Measurements from ENCODE around the gene SLAMF1. TPM values are rescaled to one million over a fixed set of nuclear protein-coding genes. Genes with fewer than 3 reads are reported as not detected.

The SLAMF1 gene
- total RNA-seq, 1 donor from 2014 or later, result not detected

GRCh38 chr1:160580221-160580812, 66.5 kb downstream of the SLAMF1 start:
- TF ChIP-seq, protein P1, sequence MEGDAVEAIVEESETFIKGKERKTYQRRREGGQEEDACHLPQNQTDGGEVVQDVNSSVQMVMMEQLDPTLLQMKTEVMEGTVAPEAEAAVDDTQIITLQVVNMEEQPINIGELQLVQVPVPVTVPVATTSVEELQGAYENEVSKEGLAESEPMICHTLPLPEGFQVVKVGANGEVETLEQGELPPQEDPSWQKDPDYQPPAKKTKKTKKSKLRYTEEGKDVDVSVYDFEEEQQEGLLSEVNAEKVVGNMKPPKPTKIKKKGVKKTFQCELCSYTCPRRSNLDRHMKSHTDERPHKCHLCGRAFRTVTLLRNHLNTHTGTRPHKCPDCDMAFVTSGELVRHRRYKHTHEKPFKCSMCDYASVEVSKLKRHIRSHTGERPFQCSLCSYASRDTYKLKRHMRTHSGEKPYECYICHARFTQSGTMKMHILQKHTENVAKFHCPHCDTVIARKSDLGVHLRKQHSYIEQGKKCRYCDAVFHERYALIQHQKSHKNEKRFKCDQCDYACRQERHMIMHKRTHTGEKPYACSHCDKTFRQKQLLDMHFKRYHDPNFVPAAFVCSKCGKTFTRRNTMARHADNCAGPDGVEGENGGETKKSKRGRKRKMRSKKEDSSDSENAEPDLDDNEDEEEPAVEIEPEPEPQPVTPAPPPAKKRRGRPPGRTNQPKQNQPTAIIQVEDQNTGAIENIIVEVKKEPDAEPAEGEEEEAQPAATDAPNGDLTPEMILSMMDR (IDR thresholded peaks at IDR 0.05), result no peak
- Mint-ChIP-seq H3K36me3 (ENCODE audit: unreplicated experiment) (no peaks in the 10 kb centered on the region), H3K4me3 (ENCODE audit: unreplicated experiment) (no peak overlapping the region)

DNA sequence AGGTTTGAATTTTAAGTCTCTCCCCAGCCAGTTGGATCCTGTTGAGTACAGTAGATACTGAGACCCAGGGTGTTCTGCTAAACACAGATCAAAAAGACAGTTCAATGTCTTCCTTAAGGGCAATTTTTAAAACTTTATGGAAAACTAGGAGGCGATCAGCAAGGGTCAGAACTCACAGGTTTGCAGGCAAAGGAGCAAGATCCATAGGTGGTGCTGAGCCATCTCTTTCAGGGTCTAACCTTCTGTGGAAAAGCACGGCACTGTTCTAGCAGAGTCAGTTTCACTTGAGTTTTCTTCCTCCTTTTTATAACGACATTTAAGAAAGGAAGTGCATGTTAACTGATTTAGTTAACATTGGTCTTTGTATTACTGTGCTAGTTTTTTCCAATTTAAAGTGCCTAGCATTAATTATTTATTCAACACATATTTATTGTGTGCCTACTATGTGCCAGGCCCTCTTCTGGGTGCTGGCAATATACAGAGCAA, 67.6 kb downstream of the SLAMF1 start, which contains the start of gene CD84:
CD84 (minus strand) TSS at position 281 of the 486 bp plus-strand sequence; CDS start at position 222, 59 bp downstream.
- peaks cover 5% of the 10 kb centered on the region for H3K27me3 Mint-ChIP-seq (ENCODE audit: unreplicated experiment)
- H3K27ac Mint-ChIP-seq (ENCODE audit: unreplicated experiment), result no peak within 1 kb of the TSS
- H3K9me3 Mint-ChIP-seq (ENCODE audit: unreplicated experiment), result no peaks in the 10 kb centered on the region
- H3K4me1 Mint-ChIP-seq (ENCODE audit: unreplicated experiment), result no peaks in the 10 kb centered on the region
- no peak for DNase-seq (ENCODE audit: extremely low spot score, unreplicated experiment)
- TF ChIP-seq, protein P1 (IDR thresholded peaks at IDR 0.05), result no peak
- no peaks in the 10 kb centered on the region for H3K36me3 Mint-ChIP-seq (ENCODE audit: unreplicated experiment)
- no peak within 1 kb of the TSS for H3K4me3 Mint-ChIP-seq (ENCODE audit: unreplicated experiment)

More at GRCh38 chr1:160580221-160580812, 66.5 kb downstream of the SLAMF1 start:
- Mint-ChIP-seq H3K4me1 (ENCODE audit: unreplicated experiment) (no peaks in the 10 kb centered on the region), H3K27me3 (ENCODE audit: unreplicated experiment) (peaks cover 5% of the 10 kb centered on the region), H3K27ac (ENCODE audit: unreplicated experiment) (no peak overlapping the region), H3K9me3 (ENCODE audit: unreplicated experiment) (no peaks in the 10 kb centered on the region)
- no peak for DNase-seq (ENCODE audit: extremely low spot score, unreplicated experiment)

DNA sequence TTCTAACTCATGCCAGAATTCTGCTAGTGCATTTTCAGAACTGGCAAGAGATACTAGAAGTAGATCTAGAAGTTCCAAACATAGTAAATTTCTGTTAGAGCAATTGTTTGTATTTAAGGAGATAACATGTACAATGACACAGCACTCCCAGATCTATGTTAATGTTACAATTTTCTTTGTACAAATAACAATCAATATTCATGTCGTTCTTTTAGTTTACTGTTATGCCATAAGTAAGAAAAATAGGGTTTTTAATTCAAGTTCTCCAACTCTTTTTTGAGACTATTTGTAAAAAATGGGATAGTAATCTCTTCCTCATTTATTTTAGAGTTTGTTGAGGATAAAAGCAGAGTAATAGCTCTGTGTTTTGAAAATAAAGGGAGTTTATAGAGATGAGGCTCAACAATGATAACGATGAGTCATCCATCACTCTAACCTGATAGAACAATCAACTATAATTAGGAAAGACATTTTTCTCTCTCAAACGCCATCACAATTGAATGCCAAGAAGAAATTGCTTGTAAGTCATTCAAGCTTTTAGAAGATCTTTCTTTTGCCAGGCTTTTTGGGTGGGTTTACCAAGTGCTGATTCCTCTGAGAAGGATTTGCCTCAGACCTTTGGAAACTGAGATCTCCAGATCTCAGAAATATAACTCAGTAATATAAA, 68.2 kb downstream of the SLAMF1 start:
- TF ChIP-seq, protein P1 (IDR thresholded peaks at IDR 0.05), result no peak
- Mint-ChIP-seq H3K9me3 (ENCODE audit: unreplicated experiment) (no peaks in the 10 kb centered on the region), H3K4me3 (ENCODE audit: unreplicated experiment) (no peak overlapping the region), H3K4me1 (ENCODE audit: unreplicated experiment) (no peaks in the 10 kb centered on the region), H3K27ac (ENCODE audit: unreplicated experiment) (no peak overlapping the region), H3K27me3 (ENCODE audit: unreplicated experiment) (peaks cover 2% of the 10 kb centered on the region), H3K36me3 (ENCODE audit: unreplicated experiment) (no peaks in the 10 kb centered on the region)
- DNase-seq (ENCODE audit: extremely low spot score, unreplicated experiment), result no peak

GRCh38 chr1:160578175-160578524, 68.7 kb downstream of the SLAMF1 start:
- Mint-ChIP-seq H3K27ac (ENCODE audit: unreplicated experiment) (no peak overlapping the region), H3K9me3 (ENCODE audit: unreplicated experiment) (no peaks in the 10 kb centered on the region), H3K4me3 (ENCODE audit: unreplicated experiment) (no peak overlapping the region), H3K4me1 (ENCODE audit: unreplicated experiment) (no peaks in the 10 kb centered on the region), H3K36me3 (ENCODE audit: unreplicated experiment) (no peaks in the 10 kb centered on the region), H3K27me3 (ENCODE audit: unreplicated experiment) (peaks cover 2% of the 10 kb centered on the region)
- TF ChIP-seq, protein P1 (IDR thresholded peaks at IDR 0.05), result no peak
- no peak for DNase-seq (ENCODE audit: extremely low spot score, unreplicated experiment)

- Mint-ChIP-seq H3K27ac (ENCODE audit: unreplicated experiment) (no peak overlapping the region), H3K9me3 (ENCODE audit: unreplicated experiment) (no peaks in the 10 kb centered on the region), H3K4me3 (ENCODE audit: unreplicated experiment) (no peak overlapping the region), H3K4me1 (ENCODE audit: unreplicated experiment) (no peaks in the 10 kb centered on the region), H3K27me3 (ENCODE audit: unreplicated experiment) (peaks cover 2% of the 10 kb centered on the region), H3K36me3 (ENCODE audit: unreplicated experiment) (no peaks in the 10 kb centered on the region)
- no peak for DNase-seq (ENCODE audit: extremely low spot score, unreplicated experiment)
- TF ChIP-seq, protein P1 (IDR thresholded peaks at IDR 0.05), result no peak
Measured at GRCh38 chr1:160577671-160578070, 69.2 kb downstream of the SLAMF1 start.
